Testis (tissue), 2 donors: ENCODE data around the gene OR1F1.

ENCODE experiments used
- POLR2A ChIP-seq: fragments of 450-650 bp; IDR thresholded peaks from one replicate; pipeline ENCODE4 v1.6.1; 2017; ENCODE audit warnings: antibody characterized with exemption, mild to moderate bottlenecking, moderate library complexity
- TF ChIP-seq, protein P1 (sequence below), 3 experiments: fragments of 450-650 bp in 2 of 3; fragments of 200-600 bp in 1 of 3; sonication (generic) in 1 of 3; IDR thresholded peaks; one replicate each; pipeline ENCODE4 v1.5.1; 2016 to 2019; ENCODE audit warnings: antibody characterized with exemption in 3 of 3, mild to moderate bottlenecking in 2 of 3, moderate library complexity in 1 of 3

- TF ChIP-seq, protein P1, sequence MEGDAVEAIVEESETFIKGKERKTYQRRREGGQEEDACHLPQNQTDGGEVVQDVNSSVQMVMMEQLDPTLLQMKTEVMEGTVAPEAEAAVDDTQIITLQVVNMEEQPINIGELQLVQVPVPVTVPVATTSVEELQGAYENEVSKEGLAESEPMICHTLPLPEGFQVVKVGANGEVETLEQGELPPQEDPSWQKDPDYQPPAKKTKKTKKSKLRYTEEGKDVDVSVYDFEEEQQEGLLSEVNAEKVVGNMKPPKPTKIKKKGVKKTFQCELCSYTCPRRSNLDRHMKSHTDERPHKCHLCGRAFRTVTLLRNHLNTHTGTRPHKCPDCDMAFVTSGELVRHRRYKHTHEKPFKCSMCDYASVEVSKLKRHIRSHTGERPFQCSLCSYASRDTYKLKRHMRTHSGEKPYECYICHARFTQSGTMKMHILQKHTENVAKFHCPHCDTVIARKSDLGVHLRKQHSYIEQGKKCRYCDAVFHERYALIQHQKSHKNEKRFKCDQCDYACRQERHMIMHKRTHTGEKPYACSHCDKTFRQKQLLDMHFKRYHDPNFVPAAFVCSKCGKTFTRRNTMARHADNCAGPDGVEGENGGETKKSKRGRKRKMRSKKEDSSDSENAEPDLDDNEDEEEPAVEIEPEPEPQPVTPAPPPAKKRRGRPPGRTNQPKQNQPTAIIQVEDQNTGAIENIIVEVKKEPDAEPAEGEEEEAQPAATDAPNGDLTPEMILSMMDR (IDR thresholded peaks at IDR 0.05) = no peak
- TF ChIP-seq POLR2A = no peak
Measured at GRCh38 chr16:3234857-3235561, 47.0 kb downstream of the OR1F1 start, which contains the start of gene ZNF200.
